GM20000 (cell line): Measurements from ENCODE around the gene ERO1B.

Experiments
- DNase-seq: peaks from one replicate; pipeline ENCODE4 v3.0.0; 2012; ENCODE audit warnings: low spot score
- TF ChIP-seq, protein P1 (sequence below): IDR thresholded peaks from 2 replicates; pipeline ENCODE4 v1.5.1; 2012; ENCODE audit warnings: mild to moderate bottlenecking, control low read depth; ENCODE audit errors: extremely low read depth, missing control alignments

ERO1B gene

DNA sequence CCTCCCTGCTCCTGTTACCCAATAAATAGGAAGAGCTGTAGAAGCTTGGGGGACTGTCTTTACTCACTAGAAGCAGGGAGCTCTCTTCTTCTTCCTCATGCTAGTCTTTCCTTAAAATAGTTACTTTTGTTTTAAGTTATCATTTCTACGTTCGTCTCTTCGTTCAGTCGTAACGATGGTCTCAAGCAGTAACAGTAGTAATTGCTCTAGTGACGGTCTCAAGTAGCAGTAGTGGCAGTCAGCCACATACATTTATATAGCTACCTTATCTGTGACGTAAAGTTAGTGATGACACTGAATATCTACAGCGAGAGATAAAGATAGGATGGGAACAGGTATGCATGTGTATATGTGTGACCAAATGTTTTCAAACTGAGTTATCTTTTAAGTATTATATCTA is 15.4 kb upstream of the ERO1B start:
- DNase-seq, result no peak
- TF ChIP-seq, protein P1, sequence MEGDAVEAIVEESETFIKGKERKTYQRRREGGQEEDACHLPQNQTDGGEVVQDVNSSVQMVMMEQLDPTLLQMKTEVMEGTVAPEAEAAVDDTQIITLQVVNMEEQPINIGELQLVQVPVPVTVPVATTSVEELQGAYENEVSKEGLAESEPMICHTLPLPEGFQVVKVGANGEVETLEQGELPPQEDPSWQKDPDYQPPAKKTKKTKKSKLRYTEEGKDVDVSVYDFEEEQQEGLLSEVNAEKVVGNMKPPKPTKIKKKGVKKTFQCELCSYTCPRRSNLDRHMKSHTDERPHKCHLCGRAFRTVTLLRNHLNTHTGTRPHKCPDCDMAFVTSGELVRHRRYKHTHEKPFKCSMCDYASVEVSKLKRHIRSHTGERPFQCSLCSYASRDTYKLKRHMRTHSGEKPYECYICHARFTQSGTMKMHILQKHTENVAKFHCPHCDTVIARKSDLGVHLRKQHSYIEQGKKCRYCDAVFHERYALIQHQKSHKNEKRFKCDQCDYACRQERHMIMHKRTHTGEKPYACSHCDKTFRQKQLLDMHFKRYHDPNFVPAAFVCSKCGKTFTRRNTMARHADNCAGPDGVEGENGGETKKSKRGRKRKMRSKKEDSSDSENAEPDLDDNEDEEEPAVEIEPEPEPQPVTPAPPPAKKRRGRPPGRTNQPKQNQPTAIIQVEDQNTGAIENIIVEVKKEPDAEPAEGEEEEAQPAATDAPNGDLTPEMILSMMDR, result no peak

DNA sequence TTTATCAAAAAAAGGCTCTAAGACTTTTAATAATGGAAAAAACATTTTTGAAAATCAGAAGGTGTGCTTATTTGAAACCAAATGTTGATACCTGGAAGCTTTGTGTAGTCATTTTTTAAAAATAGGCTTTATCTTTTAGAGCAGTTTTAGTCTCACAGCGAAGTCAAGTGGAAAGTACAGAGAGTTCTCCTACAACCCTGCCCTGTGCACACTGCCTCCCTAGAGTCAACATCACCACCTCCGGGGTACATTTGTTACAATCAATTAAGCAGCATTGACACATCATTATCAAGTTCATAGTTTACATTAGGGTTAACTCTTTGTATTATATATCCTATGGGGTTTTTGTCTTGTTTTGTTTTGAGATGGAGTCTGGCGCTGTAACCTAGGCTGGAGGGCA is 10.7 kb upstream of the ERO1B start:
- TF ChIP-seq, protein P1, result no peak
- DNase-seq, result no peak

DNA sequence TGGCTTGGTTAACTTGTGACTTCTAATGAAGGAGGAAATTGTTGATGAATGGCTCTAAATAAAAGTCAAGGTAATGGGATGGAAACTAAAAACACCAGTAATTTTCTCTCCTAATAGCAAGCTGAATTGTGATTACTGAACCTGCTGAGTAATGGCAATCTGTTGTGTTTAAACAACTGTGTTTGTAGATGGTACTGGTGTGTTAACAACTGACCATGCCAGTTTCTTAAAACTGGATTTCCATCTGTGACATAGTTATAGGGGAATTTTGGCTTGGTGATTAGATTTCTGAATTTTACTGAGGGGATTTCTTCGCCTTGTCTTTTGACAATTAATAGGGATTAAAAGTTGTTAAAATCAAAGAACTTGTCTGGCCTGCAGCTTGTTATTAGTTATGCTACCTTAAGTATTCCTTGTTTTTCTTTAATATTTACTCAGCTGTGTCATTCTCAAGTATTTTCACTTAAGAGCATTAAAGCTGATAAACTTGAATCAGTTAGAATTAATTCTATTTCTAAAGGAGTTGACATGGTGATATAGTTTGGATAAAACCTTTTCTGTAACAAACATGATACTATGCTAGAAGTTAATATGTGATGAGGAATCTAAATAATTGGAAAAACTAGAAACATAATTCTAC is 7.9 kb upstream of the ERO1B start:
- TF ChIP-seq, protein P1, result no peak
- no peak for DNase-seq

DNA sequence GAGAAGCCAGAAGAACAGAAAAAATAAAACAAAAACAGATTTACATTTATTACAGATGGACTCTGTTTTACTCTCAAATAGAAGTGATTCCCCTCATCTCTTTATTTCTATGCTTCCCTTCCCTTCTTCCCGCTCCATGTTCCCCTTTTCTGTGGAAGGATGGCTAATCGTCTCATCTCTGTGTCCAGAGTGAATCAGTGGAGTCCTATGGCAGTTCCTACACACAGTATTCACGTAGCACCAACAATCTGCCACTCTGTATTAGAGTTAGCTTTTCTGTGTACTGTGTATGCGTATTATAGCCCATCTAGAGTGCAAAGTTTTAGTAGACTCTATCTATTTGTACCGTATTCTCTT is 6.8 kb upstream of the ERO1B start:
- no peak for DNase-seq
- TF ChIP-seq, protein P1, result no peak

DNA sequence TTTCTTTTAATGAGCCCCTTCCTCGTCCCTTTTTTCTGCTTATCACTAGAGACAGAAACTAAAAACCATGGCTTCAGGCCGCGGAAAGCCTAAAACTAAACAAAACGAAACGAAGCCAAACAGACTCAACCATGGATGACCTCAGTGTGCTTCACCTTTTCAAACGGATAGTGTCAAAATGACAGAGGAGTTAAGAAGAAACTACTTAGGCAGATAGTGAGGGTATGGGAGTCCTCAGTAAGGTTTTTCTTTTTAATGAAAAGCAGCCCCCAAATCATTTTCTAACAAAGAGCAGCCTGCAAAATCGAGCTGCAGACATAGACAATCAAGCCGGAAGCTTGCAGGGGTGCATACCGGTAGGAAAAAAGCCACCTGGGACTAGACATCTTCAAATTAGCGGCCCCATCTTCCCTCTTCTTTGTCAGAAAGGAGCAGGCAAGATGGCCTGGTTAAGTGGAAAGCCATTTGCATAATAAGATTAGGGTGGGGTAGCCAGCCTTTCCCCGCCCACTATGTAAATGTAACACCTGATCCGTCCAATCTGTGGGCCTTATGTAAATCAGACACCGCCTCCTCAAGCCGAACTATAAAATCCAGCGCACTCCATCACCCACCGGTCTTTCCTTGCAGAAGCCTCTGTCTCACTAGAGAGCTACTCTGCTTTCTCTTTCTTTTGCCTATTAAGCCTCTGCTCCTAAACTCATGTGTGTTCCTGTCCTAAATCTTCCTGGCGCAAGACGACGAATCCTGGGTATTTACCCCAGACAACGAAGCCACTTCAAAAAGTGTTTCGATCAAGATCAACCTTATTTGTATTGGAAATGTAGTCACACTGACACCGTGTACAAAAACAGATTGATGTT is 6.2 kb upstream of the ERO1B start:
- TF ChIP-seq, protein P1, result no peak
- no peak for DNase-seq

DNA sequence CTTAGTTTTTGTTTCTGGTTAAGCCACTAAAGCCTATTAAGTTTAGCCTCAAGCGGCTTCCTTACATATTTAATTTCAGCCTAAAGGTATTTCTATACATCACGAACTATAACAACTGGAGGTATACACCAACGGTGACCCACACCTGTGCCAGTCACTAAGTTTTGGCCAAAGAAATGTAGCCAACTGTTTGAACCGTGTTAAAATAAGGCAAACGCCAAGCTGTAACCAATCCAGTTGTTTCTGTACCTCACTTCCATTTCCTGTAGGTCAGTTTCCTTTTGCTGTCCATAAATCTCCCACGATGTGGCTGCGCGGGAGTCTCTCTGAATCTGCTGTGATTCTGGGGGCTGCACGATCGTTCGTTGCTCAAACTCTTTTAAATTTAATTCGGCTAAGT is 5.6 kb upstream of the ERO1B start:
- no peak for DNase-seq
- TF ChIP-seq, protein P1, result no peak

DNA sequence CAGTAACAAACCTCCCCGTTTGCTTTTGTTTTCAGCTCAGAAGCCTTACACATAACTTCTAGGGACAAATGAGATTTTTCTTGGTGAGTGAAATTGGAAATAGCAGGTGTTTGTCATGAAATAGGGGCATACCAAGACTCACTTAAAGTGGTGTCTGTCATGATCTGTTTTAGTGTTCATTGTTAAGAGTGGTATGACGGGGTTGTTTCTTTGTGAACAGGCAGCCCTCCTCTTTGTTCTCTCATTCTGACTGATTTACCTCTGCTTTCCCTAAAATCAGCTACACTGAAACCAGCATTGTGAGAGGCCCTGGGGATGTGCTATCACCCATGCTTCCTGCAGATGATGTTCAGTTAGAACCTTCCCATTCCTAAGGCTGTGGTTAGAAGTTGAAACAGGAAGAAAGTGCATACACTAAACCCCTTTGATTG is 2.5 kb upstream of the ERO1B start:
- peak; percentile 67 for DNase-seq

More for the DNA sequence above, 2.5 kb upstream of the ERO1B start:
- TF ChIP-seq, protein P1, result no peak
